Adrenal gland (tissue), 5 donors: ENCODE measurements around the gene RYR3.

ENCODE experiments used
- POLR2A ChIP-seq, 2 donors: fragments of 450-650 bp; IDR thresholded peaks; one replicate each; pipeline ENCODE4 v1.6.1; 2017; ENCODE audit warnings: antibody characterized with exemption in 2 of 2, mild to moderate bottlenecking in 2 of 2, moderate library complexity in 1 of 2
- TF ChIP-seq, protein P1 (sequence below), 6 experiments: fragments of 450-650 bp in 4 of 6; fragments of 200-600 bp in 2 of 6; sonication (generic) in 1 of 6; IDR thresholded peaks; 1 replicate in 5 of 6; 2 replicates in 1 of 6; pipeline versions ENCODE4 v1.5.1 to v1.8.0; 2016 to 2021; ENCODE audit warnings: antibody characterized with exemption in 6 of 6, mild to moderate bottlenecking in 2 of 6, moderate library complexity in 1 of 6
- donor health status: DM: no; HTN: no; CAD: no.

DNA sequence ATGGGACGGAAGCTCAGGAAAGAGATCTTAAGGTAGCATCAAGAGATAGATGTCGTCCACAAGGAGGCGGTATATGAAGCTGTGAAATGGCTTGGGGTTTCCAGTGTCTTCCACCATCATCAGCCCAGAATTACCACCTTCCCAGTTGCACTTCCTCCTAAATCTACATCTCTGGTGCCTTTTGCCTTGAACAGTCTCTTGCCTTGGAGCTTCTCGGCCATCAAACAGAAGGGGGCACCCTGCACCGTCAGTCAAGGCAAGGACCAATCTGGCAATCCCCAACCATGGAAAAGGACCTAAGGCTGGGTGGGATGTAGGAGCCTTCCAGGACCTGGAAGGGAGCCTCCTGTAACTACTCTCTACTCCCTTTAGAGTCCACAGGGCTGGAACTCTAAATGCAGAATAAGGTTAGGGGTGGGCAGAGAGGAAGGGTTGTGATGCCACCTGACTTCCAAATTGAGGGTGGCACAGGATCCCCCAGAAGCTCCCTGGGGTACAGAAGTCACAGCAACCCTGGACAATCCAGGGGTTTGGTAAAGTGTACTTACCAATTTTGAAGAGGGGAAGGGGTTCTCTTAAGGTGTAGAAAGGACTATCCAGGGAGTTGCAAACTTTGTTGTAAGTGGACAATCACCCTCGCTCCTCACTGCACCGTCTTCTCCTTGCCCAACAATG lies 1.0 kb upstream of the RYR3 start:
- TF ChIP-seq, protein P1, sequence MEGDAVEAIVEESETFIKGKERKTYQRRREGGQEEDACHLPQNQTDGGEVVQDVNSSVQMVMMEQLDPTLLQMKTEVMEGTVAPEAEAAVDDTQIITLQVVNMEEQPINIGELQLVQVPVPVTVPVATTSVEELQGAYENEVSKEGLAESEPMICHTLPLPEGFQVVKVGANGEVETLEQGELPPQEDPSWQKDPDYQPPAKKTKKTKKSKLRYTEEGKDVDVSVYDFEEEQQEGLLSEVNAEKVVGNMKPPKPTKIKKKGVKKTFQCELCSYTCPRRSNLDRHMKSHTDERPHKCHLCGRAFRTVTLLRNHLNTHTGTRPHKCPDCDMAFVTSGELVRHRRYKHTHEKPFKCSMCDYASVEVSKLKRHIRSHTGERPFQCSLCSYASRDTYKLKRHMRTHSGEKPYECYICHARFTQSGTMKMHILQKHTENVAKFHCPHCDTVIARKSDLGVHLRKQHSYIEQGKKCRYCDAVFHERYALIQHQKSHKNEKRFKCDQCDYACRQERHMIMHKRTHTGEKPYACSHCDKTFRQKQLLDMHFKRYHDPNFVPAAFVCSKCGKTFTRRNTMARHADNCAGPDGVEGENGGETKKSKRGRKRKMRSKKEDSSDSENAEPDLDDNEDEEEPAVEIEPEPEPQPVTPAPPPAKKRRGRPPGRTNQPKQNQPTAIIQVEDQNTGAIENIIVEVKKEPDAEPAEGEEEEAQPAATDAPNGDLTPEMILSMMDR (IDR thresholded peaks at IDR 0.05), result peak in 5 of 6 experiments; percentile 17 to 27 (median 23)
- no peak for TF ChIP-seq POLR2A (IDR thresholded peaks at IDR 0.05)
